Gastrocnemius medialis (tissue), 4 donors: ENCODE results near the gene VAV2. TPM values are rescaled to one million over a fixed set of nuclear protein-coding genes. Genes with fewer than 3 reads are reported as not detected.
A peak's percentile ranks its signal among the peaks of the same experiment; 100 is the strongest.

ENCODE experiments used
- ATAC-seq, 2 donors: fragments of 150-250 bp; one replicate each; pipeline ENCODE4 v1.9.1; 2016
- DNase-seq, 2 donors: peaks; one replicate each; pipeline ENCODE4 v3.0.0-alpha.2; 2019
- H3K27ac ChIP-seq, 4 donors: fragments of 200-600 bp; sonication (generic); 1 replicate in 1 of 4; 2 replicates in 3 of 4; pipeline ENCODE4 v1.5.1; 2016 to 2018; ENCODE audit warnings: mild to moderate bottlenecking in 2 of 4, moderate library complexity in 1 of 4
- H3K27me3 ChIP-seq, 3 donors: fragments of 200-600 bp; sonication (generic) in 2 of 3; 1 replicate in 1 of 3; 2 replicates in 2 of 3; pipeline versions ENCODE4 v1.5.1 to v1.6.0; 2016 to 2019; ENCODE audit warnings: mild to moderate bottlenecking in 1 of 3, moderate library complexity in 1 of 3
- H3K36me3 ChIP-seq, 2 donors: fragments of 200-600 bp; sonication (generic) in 1 of 2; one replicate each; pipeline ENCODE4 v1.5.1; 2017 to 2018
- H3K4me1 ChIP-seq, 2 donors: fragments of 200-600 bp; sonication (generic) in 1 of 2; one replicate each; pipeline ENCODE4 v1.5.1; 2016 to 2017; ENCODE audit warnings: mild to moderate bottlenecking in 2 of 2
- H3K4me3 ChIP-seq, 4 donors: fragments of 200-600 bp; sonication (generic) in 3 of 4; 1 replicate in 1 of 4; 2 replicates in 3 of 4; pipeline ENCODE4 v1.5.1; 2016 to 2019; ENCODE audit warnings: mild to moderate bottlenecking in 2 of 4
- H3K9me3 ChIP-seq, 3 donors: fragments of 200-600 bp; sonication (generic) in 2 of 3; 1 replicate in 1 of 3; 2 replicates in 2 of 3; pipeline ENCODE4 v1.5.1; 2016 to 2019
- CTCF ChIP-seq, 5 experiments: fragments of 450-650 bp in 3 of 5; fragments of 200-600 bp in 2 of 5; sonication (generic) in 2 of 5; IDR thresholded peaks in 4 of 5; conservative IDR thresholded peaks in 1 of 5; 1 replicate in 4 of 5; 2 replicates in 1 of 5; pipeline ENCODE4 v1.5.1; 2016 to 2019; ENCODE audit warnings: antibody characterized with exemption in 5 of 5, mild to moderate bottlenecking in 3 of 5, moderate library complexity in 3 of 5
- POLR2A ChIP-seq, 2 donors: fragments of 450-650 bp; IDR thresholded peaks; one replicate each; pipeline ENCODE4 v1.6.1; 2017; ENCODE audit warnings: antibody characterized with exemption in 2 of 2, mild to moderate bottlenecking in 2 of 2, moderate library complexity in 2 of 2
- in situ Hi-C, 4 donors: fragments of 200-750 bp; cut with MboI; loops; one replicate each; pipeline versions ENCODE4 v1.15.0 to v1.8.0; 2017; ENCODE audit warnings: low sequenced_read_pairs in 4 of 4
- intact Hi-C: fragments of 100-400 bp; cut with DNase I; formaldehyde crosslinking; loops from one replicate; pipeline ENCODE4 v1.15.1; 2023; ENCODE audit warnings: low total_unique reads
- total RNA-seq, 4 donors: library from RNA; depleted of rRNA; stranded (reverse); fragments of >200 nt; gene quantifications; one replicate each; pipeline versions ENCODE4 v1.1.0 to v1.2.3, GENCODE V29; 2016

VAV2 gene
- total RNA-seq, 4 donors from 2014 or later: 0.51 to 1.2 (median 0.97) TPM

- Histone ChIP-seq H3K4me3 (no peak overlapping the region), H3K36me3 (no peaks in the 10 kb centered on the region), H3K27ac (no peak overlapping the region), H3K4me1 (peaks cover 0 to 4% of the 10 kb centered on the region in 2 donors), H3K27me3 (no peaks in the 10 kb centered on the region), H3K9me3 (no peaks in the 10 kb centered on the region)
- intact Hi-C loops (loop anchor here (1.0 kb wide), 2 partner anchors 49 to 201 kb away; no protein-coding TSS in a partner anchor), in situ Hi-C loops (loop anchor here (5.0 to 10.0 kb wide), 4 partner anchors 202 to 304 kb away; partner anchors contain the start of gene VAV2 (in 3 of the 4))
- ATAC-seq (peak; percentile 79 to 85), DNase-seq (peak; percentile 32 to 51)
- TF ChIP-seq POLR2A (IDR thresholded peaks at IDR 0.05): no peak
- TF ChIP-seq CTCF (IDR thresholded peaks at IDR 0.05 in 4 of 5, conservative IDR thresholded peaks at IDR 0.05 in 1 of 5): peak; percentile 83 to 94 (median 93)
These were observed 199.2 kb downstream of the VAV2 start for GRCh38 chr9:133792721-133793470.

- Histone ChIP-seq H3K9me3 (no peaks in the 10 kb centered on the region), H3K27ac (no peak overlapping the region), H3K27me3 (no peaks in the 10 kb centered on the region), H3K4me1 (peaks cover 0 to 4% of the 10 kb centered on the region in 2 donors), H3K36me3 (no peaks in the 10 kb centered on the region), H3K4me3 (no peak overlapping the region)
- DNase-seq (no peak), ATAC-seq (no peak)
- no peak for TF ChIP-seq CTCF (IDR thresholded peaks at IDR 0.05 in 4 of 5, conservative IDR thresholded peaks at IDR 0.05 in 1 of 5)
- no peak for TF ChIP-seq POLR2A (IDR thresholded peaks at IDR 0.05)
- intact Hi-C loops: no loop called here
- in situ Hi-C loops: loop anchor here (5.0 to 10.0 kb wide), 4 partner anchors 203 to 305 kb away; partner anchors contain the start of gene VAV2 (in 3 of the 4)
These were observed 200.1 kb downstream of the VAV2 start for GRCh38 chr9:133791735-133792649.

GRCh38 chr9:133791069-133791468 is 201.1 kb downstream of the VAV2 start:
- intact Hi-C loops (no loop called here), in situ Hi-C loops (loop anchor here (5.0 to 10.0 kb wide), 4 partner anchors 204 to 306 kb away; partner anchors contain the start of gene VAV2 (in 3 of the 4))
- TF ChIP-seq CTCF (IDR thresholded peaks at IDR 0.05 in 4 of 5, conservative IDR thresholded peaks at IDR 0.05 in 1 of 5): no peak
- no peak for TF ChIP-seq POLR2A (IDR thresholded peaks at IDR 0.05)
- H3K27me3 ChIP-seq: no peaks in the 10 kb centered on the region
- no peaks in the 10 kb centered on the region for H3K9me3 ChIP-seq
- H3K4me1 ChIP-seq: peaks cover 0 to 4% of the 10 kb centered on the region in 2 donors
- ATAC-seq (no peak), DNase-seq (no peak)
- H3K27ac ChIP-seq: no peak overlapping the region
- H3K4me3 ChIP-seq: no peak overlapping the region
- H3K36me3 ChIP-seq: no peaks in the 10 kb centered on the region

GRCh38 chr9:133789778-133790177 is 202.3 kb downstream of the VAV2 start:
- ATAC-seq: no peak
- Histone ChIP-seq H3K36me3 (no peaks in the 10 kb centered on the region), H3K4me1 (peaks cover 0 to 4% of the 10 kb centered on the region in 2 donors), H3K27ac (no peak overlapping the region), H3K4me3 (no peak overlapping the region), H3K9me3 (no peaks in the 10 kb centered on the region), H3K27me3 (no peaks in the 10 kb centered on the region)
- DNase-seq: no peak
- intact Hi-C loops (no loop called here), in situ Hi-C loops (loop anchor here (5.0 to 10.0 kb wide), 4 partner anchors 205 to 308 kb away; partner anchors contain the start of gene VAV2 (in 3 of the 4))
- TF ChIP-seq POLR2A (IDR thresholded peaks at IDR 0.05) (no peak), CTCF (IDR thresholded peaks at IDR 0.05 in 4 of 5, conservative IDR thresholded peaks at IDR 0.05 in 1 of 5) (no peak)
